ENCODE results near the gene HSPB9.

- TF ChIP-seq CTCF (IDR thresholded peaks at IDR 0.05; ENCODE audit: low read depth, low read length) (no peak), POLR2A (IDR thresholded peaks at IDR 0.05; ENCODE audit: extremely low read depth, insufficient read length) (no peak)
Measured at GRCh38 chr17:42090964-42091790, 31.4 kb upstream of the HSPB9 start.

Measured in NB4 (cell line).